Colonic mucosa (tissue), 4 donors: ENCODE results near the gene ACVR1B. TPM values are rescaled to one million over a fixed set of nuclear protein-coding genes. Genes with fewer than 3 reads are reported as not detected.

Experiments used
- DNase-seq: peaks from one replicate; pipeline ENCODE4 v3.0.0-alpha.2; 2020
- H3K27ac ChIP-seq: fragments of 200-600 bp; one replicate; pipeline ENCODE4 v1.8.0; 2021
- H3K27me3 ChIP-seq: fragments of 200-600 bp; one replicate; pipeline ENCODE4 v1.8.0; 2021
- H3K36me3 ChIP-seq: fragments of 200-600 bp; one replicate; pipeline ENCODE4 v1.8.0; 2021
- H3K4me1 ChIP-seq: fragments of 200-600 bp; one replicate; pipeline ENCODE4 v1.8.0; 2021; ENCODE audit warnings: mild to moderate bottlenecking
- H3K4me3 ChIP-seq: fragments of 200-600 bp; one replicate; pipeline ENCODE4 v1.8.0; 2021
- H3K9ac ChIP-seq, 2 donors: one replicate each; pipeline ENCODE4 v1.7.0; 2013; ENCODE audit warnings: control low read depth in 2 of 2, low read depth in 2 of 2, low read length in 2 of 2
- H3K9me3 ChIP-seq: fragments of 200-600 bp; one replicate; pipeline ENCODE4 v1.8.0; 2021
- intact Hi-C: fragments of 100-400 bp; cut with DNase I; formaldehyde crosslinking; loops from one replicate; pipeline ENCODE4 v1.14.1; 2022
- total RNA-seq, 2 donors: library from RNA; stranded (reverse); fragmentation: NEBNext Ultra II Directional in 1 of 2; extraction: Animal tissue kit (Norgen Biotek cat#: 25700) in 1 of 2; gene quantifications; one replicate each; pipeline ENCODE4 v1.2.1, GENCODE V29; 2021
- TF ChIP-seq, protein P1 (sequence below): fragments of 200-600 bp; IDR thresholded peaks from one replicate; pipeline ENCODE4 v1.8.0; 2022; ENCODE audit warnings: antibody characterized with exemption, mild to moderate bottlenecking
- donor health status: healthy.
- donor health status: DM: no; HTN: no; CAD: no.
- donor health status: DM: no; HTN: no; CAD: no.

The ACVR1B gene
- total RNA-seq, 2 donors from 2014 or later = 56.0 to 63.0 TPM

DNA sequence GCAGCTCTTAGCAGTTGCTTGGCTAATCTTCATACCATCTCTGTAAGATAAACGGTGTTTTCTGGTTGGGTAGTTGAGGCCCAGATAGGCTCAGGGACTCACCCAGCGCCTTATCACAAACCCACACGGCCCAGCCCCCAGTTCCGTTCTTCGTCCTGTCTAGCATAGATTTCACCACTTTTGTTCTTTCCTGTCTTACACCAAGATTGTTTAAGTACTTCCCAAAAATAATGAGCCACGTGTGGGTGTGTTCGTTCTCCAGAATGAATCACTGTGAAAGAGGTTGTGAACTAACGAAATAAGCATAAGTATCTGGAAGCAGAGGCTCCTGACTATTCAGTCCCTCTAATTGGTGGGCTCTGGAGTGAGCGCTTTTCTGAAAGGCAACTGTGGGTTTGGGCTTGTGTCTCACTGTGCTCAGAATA lies 21.4 kb downstream of the ACVR1B start:
- intact Hi-C loops = no loop called here
- no peak for DNase-seq
- Histone ChIP-seq H3K27me3 (no peaks in the 10 kb centered on the region), H3K4me3 (no peak overlapping the region), H3K4me1 (peaks cover 6% of the 10 kb centered on the region), H3K36me3 (peaks cover 11% of the 10 kb centered on the region), H3K9ac (no peak overlapping the region), H3K9me3 (no peaks in the 10 kb centered on the region), H3K27ac (no peak overlapping the region)
- TF ChIP-seq, protein P1, sequence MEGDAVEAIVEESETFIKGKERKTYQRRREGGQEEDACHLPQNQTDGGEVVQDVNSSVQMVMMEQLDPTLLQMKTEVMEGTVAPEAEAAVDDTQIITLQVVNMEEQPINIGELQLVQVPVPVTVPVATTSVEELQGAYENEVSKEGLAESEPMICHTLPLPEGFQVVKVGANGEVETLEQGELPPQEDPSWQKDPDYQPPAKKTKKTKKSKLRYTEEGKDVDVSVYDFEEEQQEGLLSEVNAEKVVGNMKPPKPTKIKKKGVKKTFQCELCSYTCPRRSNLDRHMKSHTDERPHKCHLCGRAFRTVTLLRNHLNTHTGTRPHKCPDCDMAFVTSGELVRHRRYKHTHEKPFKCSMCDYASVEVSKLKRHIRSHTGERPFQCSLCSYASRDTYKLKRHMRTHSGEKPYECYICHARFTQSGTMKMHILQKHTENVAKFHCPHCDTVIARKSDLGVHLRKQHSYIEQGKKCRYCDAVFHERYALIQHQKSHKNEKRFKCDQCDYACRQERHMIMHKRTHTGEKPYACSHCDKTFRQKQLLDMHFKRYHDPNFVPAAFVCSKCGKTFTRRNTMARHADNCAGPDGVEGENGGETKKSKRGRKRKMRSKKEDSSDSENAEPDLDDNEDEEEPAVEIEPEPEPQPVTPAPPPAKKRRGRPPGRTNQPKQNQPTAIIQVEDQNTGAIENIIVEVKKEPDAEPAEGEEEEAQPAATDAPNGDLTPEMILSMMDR = no peak

DNA sequence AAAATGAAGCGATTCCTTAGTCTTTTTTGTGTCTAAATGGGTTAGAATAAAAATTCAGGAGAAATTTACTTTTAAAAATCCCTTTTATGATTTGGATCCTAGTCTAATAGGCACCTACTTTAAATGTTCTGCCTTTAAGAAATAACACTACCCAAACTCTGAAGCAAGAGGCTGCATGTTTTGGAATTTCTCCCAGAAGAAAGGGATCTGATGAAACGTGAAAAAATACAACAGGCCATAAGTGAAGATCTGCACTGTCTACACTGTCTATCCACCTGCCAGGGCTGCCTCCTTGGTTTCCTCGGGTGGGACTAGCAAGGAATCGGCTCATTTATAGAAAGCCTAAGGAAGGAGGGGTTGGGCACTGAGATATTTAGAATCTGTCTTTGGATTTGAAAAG lies 22.1 kb downstream of the ACVR1B start:
- H3K4me1 ChIP-seq = peaks cover 6% of the 10 kb centered on the region
- H3K36me3 ChIP-seq = peaks cover 11% of the 10 kb centered on the region
- no peaks in the 10 kb centered on the region for H3K9me3 ChIP-seq
- H3K27ac ChIP-seq = no peak overlapping the region
- intact Hi-C loops = no loop called here
- DNase-seq = no peak
- TF ChIP-seq, protein P1 = no peak
- H3K4me3 ChIP-seq = no peak overlapping the region
- no peaks in the 10 kb centered on the region for H3K27me3 ChIP-seq
- H3K9ac ChIP-seq = no peak overlapping the region

DNA sequence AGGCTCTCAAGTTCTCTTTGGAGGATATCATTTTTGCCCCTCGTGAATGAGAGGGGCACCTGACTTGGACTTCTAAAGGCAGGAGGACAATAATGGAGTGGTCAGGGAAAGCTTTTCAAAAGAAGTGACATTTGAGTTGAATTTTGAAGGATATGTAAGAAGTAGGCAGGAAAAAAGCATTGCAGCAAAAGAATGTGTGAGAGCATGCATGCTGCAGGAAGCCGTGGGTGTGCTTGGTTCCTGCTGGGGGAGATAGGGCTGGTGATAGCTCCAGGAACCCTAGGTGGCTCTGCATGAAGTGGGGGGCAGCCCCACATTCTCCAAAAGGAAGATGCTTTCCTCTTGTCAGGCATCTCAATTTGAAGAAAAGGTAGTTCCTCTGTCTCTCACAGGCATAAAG lies 23.1 kb downstream of the ACVR1B start:
- intact Hi-C loops = no loop called here
- TF ChIP-seq, protein P1 = no peak
- Histone ChIP-seq H3K9me3 (no peaks in the 10 kb centered on the region), H3K4me1 (peaks cover 6% of the 10 kb centered on the region), H3K4me3 (no peak overlapping the region), H3K9ac (no peak overlapping the region), H3K27ac (no peak overlapping the region), H3K36me3 (peaks cover 11% of the 10 kb centered on the region), H3K27me3 (no peaks in the 10 kb centered on the region)
- DNase-seq = no peak

DNA sequence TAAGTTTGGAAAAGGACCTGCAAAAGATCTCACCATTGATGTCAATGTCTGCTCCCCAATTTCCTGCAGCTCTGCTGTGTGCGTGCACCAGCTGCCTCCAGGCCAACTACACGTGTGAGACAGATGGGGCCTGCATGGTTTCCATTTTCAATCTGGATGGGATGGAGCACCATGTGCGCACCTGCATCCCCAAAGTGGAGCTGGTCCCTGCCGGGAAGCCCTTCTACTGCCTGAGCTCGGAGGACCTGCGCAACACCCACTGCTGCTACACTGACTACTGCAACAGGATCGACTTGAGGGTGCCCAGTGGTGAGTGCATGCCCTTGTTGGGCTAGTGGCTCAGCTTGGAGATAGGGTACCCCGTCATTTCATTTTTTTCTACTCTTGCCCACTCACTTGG lies 23.7 kb downstream of the ACVR1B start:
- Histone ChIP-seq H3K36me3 (peaks cover 11% of the 10 kb centered on the region), H3K27ac (no peak overlapping the region), H3K9me3 (no peaks in the 10 kb centered on the region), H3K4me1 (peaks cover 6% of the 10 kb centered on the region), H3K4me3 (no peak overlapping the region), H3K27me3 (no peaks in the 10 kb centered on the region), H3K9ac (no peak overlapping the region)
- TF ChIP-seq, protein P1 = no peak
- intact Hi-C loops = no loop called here
- no peak for DNase-seq

DNA sequence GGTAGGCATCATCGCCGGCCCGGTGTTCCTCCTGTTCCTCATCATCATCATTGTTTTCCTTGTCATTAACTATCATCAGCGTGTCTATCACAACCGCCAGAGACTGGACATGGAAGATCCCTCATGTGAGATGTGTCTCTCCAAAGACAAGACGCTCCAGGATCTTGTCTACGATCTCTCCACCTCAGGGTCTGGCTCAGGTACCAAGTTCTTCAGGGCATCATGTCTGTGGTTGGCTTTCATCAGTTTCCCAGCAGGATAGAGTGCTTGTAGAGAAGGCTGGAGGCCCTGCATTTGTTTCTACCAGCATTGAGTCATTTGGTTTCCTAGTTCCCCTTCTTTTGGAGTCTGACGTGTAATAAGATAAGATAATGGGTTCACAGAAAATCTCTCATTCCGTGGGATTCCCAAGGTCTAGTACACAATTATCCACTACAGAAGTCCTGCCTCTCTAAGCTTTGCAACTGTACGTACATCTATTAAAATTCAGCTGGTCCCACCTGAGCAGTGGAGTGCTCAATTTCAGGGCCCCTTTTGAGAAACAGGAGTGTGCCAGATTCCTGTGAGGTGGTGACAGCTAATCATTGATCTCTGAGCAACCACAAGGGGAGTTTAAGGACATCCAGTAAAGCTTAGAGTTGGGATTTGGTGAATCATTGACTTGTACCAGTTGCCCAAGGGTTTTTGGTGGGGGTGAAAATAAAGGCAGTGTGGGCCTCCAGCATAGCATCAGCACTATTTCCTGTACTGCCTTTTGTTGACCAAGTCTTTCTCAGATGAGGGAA lies 25.1 kb downstream of the ACVR1B start:
- DNase-seq = no peak
- H3K4me3 ChIP-seq = no peak overlapping the region
- H3K27ac ChIP-seq = no peak overlapping the region
- H3K36me3 ChIP-seq = peaks cover 19% of the 10 kb centered on the region
- no peaks in the 10 kb centered on the region for H3K4me1 ChIP-seq
- H3K9me3 ChIP-seq = no peaks in the 10 kb centered on the region
- intact Hi-C loops = no loop called here
- TF ChIP-seq, protein P1 = no peak
- H3K27me3 ChIP-seq = no peaks in the 10 kb centered on the region
- H3K9ac ChIP-seq = no peak overlapping the region
